HEK293T (cell line): ENCODE data around the gene PRTFDC1.
"Not testable (repeated sequence)": the region's sequence is repeated elsewhere in the genome, so short reads cannot be mapped to it uniquely, and the experiment has no call there.

Source experiments
- CTCF ChIA-PET: fragments of 350-600 bp; formaldehyde crosslinking; extraction: SDS; loops from one replicate; lab custom pipeline; 2021; ENCODE audit warnings: antibody characterized with exemption, inconsistent platforms; lab: Yijun Ruan, JAX
- POLR2A ChIA-PET: fragments of 350-600 bp; formaldehyde crosslinking; extraction: SDS; loops from one replicate; lab custom pipeline; 2020; ENCODE audit warnings: antibody characterized with exemption, inconsistent platforms; lab: Yijun Ruan, JAX
- DNase-seq: peaks from one replicate; pipeline ENCODE4 v3.0.0; 2012; ENCODE audit warnings: mixed read lengths; ENCODE audit errors: extremely low spot score
- ARNT ChIP-seq: fragments of 450-650 bp; IDR thresholded peaks from 2 replicates; pipeline ENCODE4 v1.6.1; 2017; ENCODE audit warnings: mild to moderate bottlenecking
- BHLHE40 ChIP-seq: fragments of 450-650 bp; IDR thresholded peaks from 2 replicates; pipeline ENCODE4 v1.6.1; 2016; ENCODE audit warnings: mild to moderate bottlenecking, moderate library complexity, borderline replicate concordance
- CTBP1 ChIP-seq: fragments of 450-650 bp; IDR thresholded peaks from 2 replicates; pipeline ENCODE4 v1.6.1; 2016; ENCODE audit warnings: borderline replicate concordance
- ELF4 ChIP-seq: fragments of 450-650 bp; IDR thresholded peaks from 2 replicates; pipeline ENCODE4 v1.6.1; 2017; ENCODE audit warnings: antibody characterized with exemption
- FOXA1 ChIP-seq: fragments of 450-650 bp; IDR thresholded peaks from 2 replicates; pipeline ENCODE4 v1.6.1; 2016; ENCODE audit warnings: mild to moderate bottlenecking
- FOXK2 ChIP-seq: fragments of 450-650 bp; IDR thresholded peaks from 2 replicates; pipeline ENCODE4 v1.6.1; 2016; ENCODE audit warnings: mild to moderate bottlenecking
- FOXM1 ChIP-seq: fragments of 450-650 bp; IDR thresholded peaks from 2 replicates; pipeline ENCODE4 v1.6.1; 2017; ENCODE audit warnings: mild to moderate bottlenecking, borderline replicate concordance
- HDGF ChIP-seq: fragments of 450-650 bp; IDR thresholded peaks from 2 replicates; pipeline ENCODE4 v1.6.1; 2017; ENCODE audit warnings: antibody characterized with exemption, borderline replicate concordance
- L3MBTL2 ChIP-seq: fragments of 450-650 bp; conservative IDR thresholded peaks from 2 replicates; pipeline ENCODE4 v1.6.1; 2016; ENCODE audit warnings: mild to moderate bottlenecking
- LEF1 ChIP-seq: fragments of 450-650 bp; IDR thresholded peaks from 2 replicates; pipeline ENCODE4 v1.6.1; 2017; ENCODE audit warnings: mild to moderate bottlenecking, borderline replicate concordance
- NFRKB ChIP-seq: fragments of 450-650 bp; IDR thresholded peaks from 2 replicates; pipeline ENCODE4 v1.6.1; 2016; ENCODE audit warnings: mild to moderate bottlenecking, moderate library complexity
- SP1 ChIP-seq: fragments of 450-650 bp; IDR thresholded peaks from 2 replicates; pipeline ENCODE4 v1.6.1; 2017
- SUZ12 ChIP-seq: fragments of 450-650 bp; IDR thresholded peaks from 2 replicates; pipeline ENCODE4 v1.6.1; 2016; ENCODE audit warnings: mild to moderate bottlenecking
- TARDBP ChIP-seq: fragments of 450-650 bp; IDR thresholded peaks from 2 replicates; pipeline ENCODE4 v1.6.1; 2016
- ZNF384 ChIP-seq: fragments of 450-650 bp; IDR thresholded peaks from 2 replicates; pipeline ENCODE4 v1.6.1; 2016
- TF ChIP-seq, protein P1 (sequence below): fragments of 450-650 bp; IDR thresholded peaks from 2 replicates; pipeline ENCODE4 v1.6.1; 2016

Gene PRTFDC1

DNA sequence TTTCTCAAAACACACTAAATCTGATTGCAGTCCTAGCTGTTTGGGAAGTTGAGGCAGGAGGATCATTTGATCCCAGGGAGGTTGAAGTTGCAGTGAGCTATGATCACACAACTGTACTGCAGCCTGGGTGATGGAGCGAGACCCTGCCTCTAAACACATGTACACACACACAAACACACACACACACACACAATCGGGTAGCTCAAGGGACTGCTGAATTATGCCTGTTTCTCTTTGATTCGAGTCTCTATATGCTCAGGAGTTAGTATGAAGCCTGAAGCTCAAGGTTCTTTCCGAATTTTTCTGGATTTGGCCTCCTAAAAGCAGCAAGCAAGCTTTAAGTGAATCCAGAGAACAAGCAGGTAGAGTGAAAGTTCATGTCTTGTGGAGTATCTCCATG lies 22.5 kb downstream of the PRTFDC1 start:
- no peak for TF ChIP-seq FOXM1
- TF ChIP-seq BHLHE40: no peak
- no peak for TF ChIP-seq ELF4
- no peak for TF ChIP-seq LEF1
- TF ChIP-seq TARDBP: no peak
- TF ChIP-seq SUZ12: no peak
- TF ChIP-seq SP1: no peak
- no peak for TF ChIP-seq CTBP1
- TF ChIP-seq NFRKB: no peak
- TF ChIP-seq, protein P1, sequence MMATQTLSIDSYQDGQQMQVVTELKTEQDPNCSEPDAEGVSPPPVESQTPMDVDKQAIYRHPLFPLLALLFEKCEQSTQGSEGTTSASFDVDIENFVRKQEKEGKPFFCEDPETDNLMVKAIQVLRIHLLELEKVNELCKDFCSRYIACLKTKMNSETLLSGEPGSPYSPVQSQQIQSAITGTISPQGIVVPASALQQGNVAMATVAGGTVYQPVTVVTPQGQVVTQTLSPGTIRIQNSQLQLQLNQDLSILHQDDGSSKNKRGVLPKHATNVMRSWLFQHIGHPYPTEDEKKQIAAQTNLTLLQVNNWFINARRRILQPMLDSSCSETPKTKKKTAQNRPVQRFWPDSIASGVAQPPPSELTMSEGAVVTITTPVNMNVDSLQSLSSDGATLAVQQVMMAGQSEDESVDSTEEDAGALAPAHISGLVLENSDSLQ: no peak
- no peak for TF ChIP-seq FOXK2
- TF ChIP-seq HDGF: no peak
- ChIA-PET POLR2A (no interaction called here), CTCF (no interaction called here)

DNA sequence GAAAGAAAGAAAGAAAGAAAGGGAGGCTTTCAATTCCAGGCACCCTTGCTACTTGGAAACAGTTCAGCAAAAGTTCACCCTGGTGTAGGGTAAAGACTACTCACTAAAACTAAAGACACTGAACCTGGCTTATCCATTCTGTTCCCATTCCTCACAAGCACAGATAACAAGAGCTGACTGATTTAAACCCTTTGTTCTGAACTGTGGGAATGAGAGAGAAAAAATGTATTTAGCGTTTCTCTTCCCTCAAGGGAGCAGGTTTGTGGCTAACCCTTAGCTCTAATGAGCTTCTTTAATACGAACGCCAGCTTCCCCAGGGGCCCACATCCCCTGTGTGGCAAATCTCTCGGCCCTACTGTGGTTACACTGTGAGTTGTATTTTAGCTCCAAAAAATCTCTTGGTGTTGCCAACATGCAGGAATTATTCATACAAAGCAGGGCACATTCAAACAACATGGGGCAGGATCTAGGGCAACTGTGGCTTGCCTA lies 23.3 kb downstream of the PRTFDC1 start:
- TF ChIP-seq FOXK2 (no peak), FOXA1 (no peak), ARNT (no peak), ZNF384 (no peak), BHLHE40 (no peak), SP1 (no peak), LEF1 (no peak), NFRKB (no peak), TARDBP (no peak), HDGF (no peak), ELF4 (no peak), FOXM1 (no peak), CTBP1 (no peak), SUZ12 (no peak), L3MBTL2 (no peak)
- TF ChIP-seq, protein P1: no peak
- ChIA-PET POLR2A (interaction anchor here (0.9 kb wide), 1 partner anchor 22 kb away, joined by 4 read pairs; no protein-coding TSS in a partner anchor), CTCF (interaction anchor here (0.6 kb wide), 2 partner anchors 382 to 1736 kb away, joined by 3 read pairs; no protein-coding TSS in a partner anchor)
- DNase-seq: no peak

More for the DNA sequence above, 22.5 kb downstream of the PRTFDC1 start:
- DNase-seq: no peak

DNA sequence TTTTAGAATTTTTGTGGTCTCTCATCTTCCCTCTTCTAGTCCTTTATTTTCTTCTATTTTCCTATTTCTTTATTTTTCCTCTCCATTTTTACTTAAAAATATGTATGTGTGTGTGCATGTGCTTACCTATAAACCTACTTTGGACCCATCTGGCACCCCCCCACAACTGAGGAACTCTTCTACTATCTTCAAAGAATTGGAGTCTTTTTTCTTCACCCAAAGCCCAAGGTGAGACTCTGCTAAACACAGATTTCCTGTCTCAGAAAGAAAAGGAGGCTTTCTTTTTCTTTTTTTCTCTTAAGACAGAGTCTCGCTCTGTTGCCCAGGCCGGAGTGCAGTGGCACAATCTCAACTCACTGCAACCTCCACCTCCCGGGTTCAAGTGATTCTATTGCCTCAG lies 24.2 kb downstream of the PRTFDC1 start:
- ChIA-PET CTCF (interaction anchor here (0.7 kb wide), 1 partner anchor 1132 kb away, joined by 3 read pairs; no protein-coding TSS in a partner anchor), POLR2A (no interaction called here)
- TF ChIP-seq HDGF (no peak), SP1 (no peak), BHLHE40 (no peak), SUZ12 (no peak), FOXA1 (no peak), CTBP1 (no peak), ELF4 (no peak), NFRKB (no peak), L3MBTL2 (no peak), ARNT (no peak), LEF1 (no peak), TARDBP (no peak), FOXK2 (no peak), ZNF384 (no peak), FOXM1 (no peak)
- TF ChIP-seq, protein P1: no peak
- no peak for DNase-seq

DNA sequence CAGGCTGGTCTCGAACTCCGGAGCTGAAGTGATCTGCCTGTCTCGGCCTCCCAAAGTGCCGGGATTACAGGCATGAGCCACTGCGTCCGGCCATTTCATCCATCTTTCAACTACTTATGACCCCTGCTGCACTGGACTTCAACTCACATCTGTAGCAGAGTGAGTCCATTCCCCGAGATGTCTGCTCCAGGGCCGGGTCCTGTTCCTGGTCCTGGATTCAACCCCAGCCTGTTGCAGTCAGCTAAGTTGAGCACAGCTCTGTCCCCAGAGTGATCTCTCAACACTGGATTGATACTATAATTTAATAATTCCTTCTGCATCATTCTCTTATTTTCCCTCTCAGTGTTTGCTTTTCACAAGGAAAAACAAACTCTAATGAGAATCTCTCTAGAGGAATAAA lies 25.8 kb downstream of the PRTFDC1 start:
- POLR2A ChIA-PET: no interaction called here
- CTCF ChIA-PET: no interaction called here
- no peak for TF ChIP-seq ELF4
- TF ChIP-seq, protein P1: no peak
- TF ChIP-seq ZNF384: no peak
- no peak for TF ChIP-seq ARNT
- TF ChIP-seq FOXM1: no peak
- TF ChIP-seq HDGF: no peak
- TF ChIP-seq SUZ12: no peak
- no peak for TF ChIP-seq CTBP1
- no peak for TF ChIP-seq LEF1
- TF ChIP-seq FOXK2: no peak
- no peak for TF ChIP-seq FOXA1
- no peak for TF ChIP-seq SP1
- no peak for TF ChIP-seq L3MBTL2
- no peak for TF ChIP-seq BHLHE40
- no peak for TF ChIP-seq NFRKB
- no peak for TF ChIP-seq TARDBP
- DNase-seq: no peak

DNA sequence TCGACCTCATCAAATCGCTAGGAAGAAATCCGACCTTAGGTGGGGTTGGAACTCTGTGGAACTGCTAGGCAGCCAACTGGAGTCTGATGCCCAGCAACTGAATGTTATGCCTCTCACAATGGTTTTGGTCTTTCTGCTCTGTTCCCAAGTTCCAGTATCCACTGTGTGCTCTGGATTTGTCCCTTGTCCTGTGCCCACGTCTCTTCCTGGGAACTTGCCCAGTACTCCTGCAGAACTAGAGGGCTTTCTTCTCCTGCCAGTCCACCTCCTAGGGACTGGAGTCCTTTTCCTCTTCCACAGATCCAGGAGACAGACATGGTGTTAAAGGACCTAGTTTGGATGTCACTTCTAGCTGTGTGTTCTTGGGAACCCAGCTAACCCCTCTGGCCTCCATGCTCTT lies 26.6 kb downstream of the PRTFDC1 start:
- ChIA-PET POLR2A (no interaction called here), CTCF (no interaction called here)
- DNase-seq: no peak
- no peak for TF ChIP-seq ELF4
- no peak for TF ChIP-seq SP1
- TF ChIP-seq ARNT: no peak
- no peak for TF ChIP-seq ZNF384
- no peak for TF ChIP-seq FOXM1
- TF ChIP-seq HDGF: no peak
- no peak for TF ChIP-seq SUZ12
- TF ChIP-seq LEF1: no peak
- no peak for TF ChIP-seq L3MBTL2
- TF ChIP-seq CTBP1: no peak
- TF ChIP-seq, protein P1: no peak
- TF ChIP-seq FOXK2: no peak
- no peak for TF ChIP-seq TARDBP
- TF ChIP-seq FOXA1: no peak
- no peak for TF ChIP-seq NFRKB
- no peak for TF ChIP-seq BHLHE40

DNA sequence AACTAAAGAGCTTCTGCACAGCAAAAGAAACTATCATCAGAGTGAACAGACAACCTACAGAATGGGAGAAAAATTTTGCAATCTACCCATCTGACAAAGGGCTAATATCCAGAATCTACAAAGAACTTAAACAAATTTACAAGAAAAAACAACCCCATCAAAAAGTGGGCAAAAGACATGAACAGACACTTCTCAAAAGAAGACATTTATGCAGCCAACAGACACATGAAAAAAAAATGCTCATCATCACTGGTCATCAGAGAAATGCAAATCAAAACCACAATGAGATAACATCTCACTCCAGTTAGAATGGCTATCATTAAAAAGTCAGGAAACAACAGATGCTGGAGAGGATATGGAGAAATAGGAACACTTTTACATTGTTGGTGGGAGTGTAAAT lies 27.9 kb downstream of the PRTFDC1 start:
- CTCF ChIA-PET, POLR2A ChIA-PET, DNase-seq: not testable (repeated sequence)

DNA sequence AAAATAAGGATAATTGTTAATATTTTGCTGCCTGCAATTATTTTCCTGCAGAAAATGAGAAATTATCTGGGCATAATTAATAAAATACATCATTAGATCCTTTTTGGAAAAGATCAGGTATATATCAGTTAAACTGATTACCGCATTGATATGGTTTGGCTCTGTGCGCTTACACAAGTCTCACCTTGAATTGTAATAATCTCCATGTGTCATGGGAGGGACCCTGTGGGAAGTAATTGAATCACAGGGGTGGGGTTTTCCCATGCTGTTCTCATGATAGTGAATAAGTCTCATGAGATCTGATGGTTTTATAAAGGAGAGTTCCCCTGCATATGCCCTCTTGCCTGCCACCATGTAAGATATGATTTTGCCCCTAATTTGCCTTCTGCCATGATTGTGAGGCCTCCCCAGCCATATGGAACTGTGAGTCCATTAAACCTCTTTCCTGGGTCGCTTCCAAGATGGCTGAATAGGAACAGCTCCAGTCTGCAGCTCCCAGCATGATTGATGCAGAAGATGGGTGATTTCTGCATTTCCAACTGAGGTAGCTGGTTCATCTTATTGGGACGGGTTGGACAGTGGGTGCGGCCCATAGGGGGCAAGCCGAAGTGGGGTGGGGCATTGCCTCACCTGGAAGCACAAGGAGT lies 30.1 kb downstream of the PRTFDC1 start:
- POLR2A ChIA-PET, CTCF ChIA-PET: not testable (repeated sequence)

More for the DNA sequence above, 30.1 kb downstream of the PRTFDC1 start:
- DNase-seq: not testable (repeated sequence)
